Right cardiac atrium (tissue), 5 donors: ENCODE results near the gene TMEM117. TPM values are rescaled to one million over a fixed set of nuclear protein-coding genes. Genes with fewer than 3 reads are reported as not detected.

Source experiments
- ATAC-seq, 2 donors: fragments of 200-7000 bp; cut with Tn5 transposase; one replicate each; pipeline versions ENCODE4 v1.8.0 to v1.9.1; 2020; ENCODE audit warnings: moderate library complexity in 2 of 2, mild to moderate bottlenecking in 1 of 2
- DNase-seq, 3 donors: peaks; one replicate each; pipeline ENCODE4 v3.0.0-alpha.2; 2020
- H3K27ac ChIP-seq: one replicate; pipeline ENCODE4 v1.5.1; 2013; ENCODE audit warnings: mild to moderate bottlenecking, low read length, control low read depth, moderate library complexity
- H3K27me3 ChIP-seq: one replicate; pipeline ENCODE4 v1.6.1; 2013; ENCODE audit not compliant: control insufficient read depth, insufficient read depth
- H3K4me1 ChIP-seq: one replicate; pipeline ENCODE4 v1.6.1; 2013; ENCODE audit warnings: low read length; ENCODE audit not compliant: control insufficient read depth, insufficient read depth
- H3K4me3 ChIP-seq: one replicate; pipeline ENCODE4 v1.5.1; 2013; ENCODE audit warnings: low read length, control low read depth
- H3K9me3 ChIP-seq: one replicate; pipeline ENCODE4 v1.6.1; 2013; ENCODE audit warnings: low read length; ENCODE audit not compliant: control insufficient read depth
- WGBS: extraction: QIAGEN DNeasy Blood & Tissue Kit; methylation state at CpG from one replicate; pipeline ENCODE4 v1.1.7; 2013; 5-methylcytosine and 5-hydroxymethylcytosine counted together
- intact Hi-C, 4 donors: fragments of 100-400 bp; cut with DNase I; formaldehyde crosslinking; loops; one replicate each; pipeline versions ENCODE4 v1.11.0 to v1.14.0; 2022 to 2023
- polyA plus RNA-seq: library from polyadenylated mRNA; stranded (reverse); fragments of 200-250 nt; gene quantifications from one replicate; pipeline ENCODE4 v1.2.3, GENCODE V29; 2013
- total RNA-seq, 4 donors: library from RNA; stranded (reverse); fragmentation: NEBNext Ultra II Directional; extraction: Animal tissue kit (Norgen Biotek cat#: 25700); gene quantifications; one replicate each; pipeline ENCODE4 v1.2.1, GENCODE V29; 2021
- donor health status: healthy with polysubstance abuse.
- donor health status: DM: no; HTN: yes; CAD: no.
- donor health status: DM: no; HTN: no; CAD: no.
- donor health status: DM: no; HTN: yes; CAD: no; lungs with severe emphysema.
- donor health status: DM: yes; HTN: yes; CAD: no.

Gene TMEM117
- total and polyA plus RNA-seq, 5 donors, result 8.0 to 13.0 (median 11.7) TPM

DNA sequence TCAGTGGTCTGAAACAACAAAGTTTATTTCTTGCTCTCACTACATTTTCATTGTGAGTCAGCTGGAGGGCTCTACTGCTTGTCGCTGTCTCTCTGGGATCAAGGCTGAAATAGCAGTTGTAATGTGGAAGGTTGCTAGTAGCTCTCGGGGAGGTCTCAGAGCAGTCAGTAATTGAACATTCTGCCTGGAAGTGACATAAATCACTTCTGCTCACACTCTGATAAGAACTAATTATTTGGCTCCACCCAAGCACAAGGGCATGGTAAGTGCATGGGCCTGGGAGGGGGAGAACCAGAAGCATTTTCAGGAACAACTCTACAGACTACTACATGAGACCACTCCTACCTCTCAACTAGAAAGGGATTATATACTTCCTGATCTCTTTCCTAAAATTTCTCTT, 128.2 kb downstream of the TMEM117 start:
- ATAC-seq, result no peak
- 83% methylated on average over 2 of the region's 2 CpGs for WGBS
- no peaks in the 10 kb centered on the region for H3K4me1 ChIP-seq
- no peak for DNase-seq
- H3K9me3 ChIP-seq, result no peaks in the 10 kb centered on the region
- H3K27ac ChIP-seq, result no peak overlapping the region
- H3K27me3 ChIP-seq, result no peaks in the 10 kb centered on the region
- H3K4me3 ChIP-seq, result no peak overlapping the region
- intact Hi-C loops, result no loop called here

- WGBS, result 53% methylated on average over 3 of the region's 3 CpGs
- no peaks in the 10 kb centered on the region for H3K4me1 ChIP-seq
- no peak overlapping the region for H3K27ac ChIP-seq
- DNase-seq (no peak), ATAC-seq (peak in 1 of 2 donors; percentile 77)
- H3K27me3 ChIP-seq, result no peaks in the 10 kb centered on the region
- intact Hi-C loops, result no loop called here
- H3K9me3 ChIP-seq, result no peaks in the 10 kb centered on the region
- no peak overlapping the region for H3K4me3 ChIP-seq
Observed at GRCh38 chr12:43964961-43965360, 129.1 kb downstream of the TMEM117 start.

DNA sequence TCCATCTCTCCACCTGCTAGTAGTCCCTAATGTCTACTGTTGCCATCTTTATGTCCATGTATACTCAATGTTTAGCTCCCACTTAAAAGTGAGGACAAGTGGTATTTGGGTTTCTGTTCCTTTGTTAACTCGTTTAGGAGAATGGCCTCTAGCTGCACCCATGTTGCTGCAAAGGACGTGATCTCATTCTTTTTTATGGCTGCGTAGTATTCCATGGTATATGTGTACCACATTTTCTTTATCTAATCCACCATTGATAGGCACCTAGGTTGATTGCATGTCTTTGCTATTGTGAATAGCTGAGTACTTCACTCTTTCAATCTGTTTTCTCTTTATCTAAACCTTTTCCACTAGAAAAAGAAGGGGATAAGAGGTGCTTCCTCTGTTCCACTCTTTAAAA, 130.0 kb downstream of the TMEM117 start:
- Histone ChIP-seq H3K27ac (no peak overlapping the region), H3K27me3 (no peaks in the 10 kb centered on the region), H3K4me1 (no peaks in the 10 kb centered on the region), H3K4me3 (no peak overlapping the region), H3K9me3 (no peaks in the 10 kb centered on the region)
- intact Hi-C loops, result no loop called here
- ATAC-seq (no peak), DNase-seq (no peak)
- 90% methylated on average over 3 of the region's 3 CpGs for WGBS

GRCh38 chr12:43968736-43969135, 132.9 kb downstream of the TMEM117 start:
- WGBS, result 80% methylated on average over 4 of the region's 4 CpGs
- H3K27ac ChIP-seq, result no peak overlapping the region
- H3K27me3 ChIP-seq, result no peaks in the 10 kb centered on the region
- no peak for ATAC-seq
- H3K9me3 ChIP-seq, result no peaks in the 10 kb centered on the region
- H3K4me1 ChIP-seq, result no peaks in the 10 kb centered on the region
- H3K4me3 ChIP-seq, result no peak overlapping the region
- intact Hi-C loops, result no loop called here
- DNase-seq, result no peak

DNA sequence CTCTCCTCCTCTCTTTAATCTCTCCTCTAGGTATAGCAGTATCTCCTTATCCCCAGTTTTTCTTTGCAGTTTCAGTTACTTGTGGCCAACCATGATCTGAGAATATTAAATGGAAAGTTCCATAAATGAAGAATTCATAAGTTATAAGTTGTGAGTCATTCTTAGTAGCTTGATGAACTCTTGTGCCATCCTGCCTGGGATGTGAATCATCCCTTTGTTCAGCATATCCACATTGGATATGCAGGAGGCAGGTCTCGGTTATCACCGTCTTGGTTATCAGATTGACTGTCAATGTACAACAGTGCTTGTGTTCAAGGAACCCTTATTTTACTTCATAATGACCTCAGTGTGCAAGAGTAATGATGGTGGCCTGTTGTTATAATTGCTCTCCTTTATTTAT, 134.0 kb downstream of the TMEM117 start:
- ATAC-seq (no peak), DNase-seq (no peak)

DNA sequence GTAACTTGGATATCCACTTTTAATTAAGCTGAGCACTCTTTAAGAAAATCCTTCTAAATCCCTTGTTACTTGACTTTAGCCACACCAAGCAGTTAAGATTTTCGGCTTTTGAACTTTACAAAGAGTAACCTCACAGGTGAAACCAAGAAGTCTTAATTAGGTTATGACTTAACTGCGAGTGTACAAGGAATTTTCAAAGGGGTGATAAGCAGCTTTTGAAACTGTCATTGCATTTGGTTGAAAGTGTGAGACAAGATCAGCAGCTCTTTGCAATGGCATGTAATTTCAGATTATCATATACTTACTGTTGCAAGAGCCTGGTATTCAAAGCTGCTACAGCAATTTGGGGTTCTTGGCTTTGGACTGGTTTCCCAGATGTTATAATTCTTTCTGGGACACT, 137.5 kb downstream of the TMEM117 start:
- WGBS, result 56% methylated on average over 2 of the region's 2 CpGs
- Histone ChIP-seq H3K4me3 (no peak overlapping the region), H3K9me3 (no peaks in the 10 kb centered on the region), H3K27ac (no peak overlapping the region), H3K4me1 (no peaks in the 10 kb centered on the region), H3K27me3 (no peaks in the 10 kb centered on the region)
- DNase-seq (no peak), ATAC-seq (no peak)
- intact Hi-C loops, result no loop called here

More for the DNA sequence above, 134.0 kb downstream of the TMEM117 start:
- WGBS, result 85% methylated on average over 2 of the region's 2 CpGs
- H3K4me1 ChIP-seq, result no peaks in the 10 kb centered on the region
- no peak overlapping the region for H3K4me3 ChIP-seq
- H3K9me3 ChIP-seq, result no peaks in the 10 kb centered on the region
- intact Hi-C loops, result no loop called here
- H3K27me3 ChIP-seq, result no peaks in the 10 kb centered on the region
- H3K27ac ChIP-seq, result no peak overlapping the region

- ATAC-seq (no peak), DNase-seq (no peak)
- no peaks in the 10 kb centered on the region for H3K4me1 ChIP-seq
- intact Hi-C loops, result no loop called here
- 60% methylated on average over 1 of the region's 1 CpG for WGBS
- no peak overlapping the region for H3K27ac ChIP-seq
- no peaks in the 10 kb centered on the region for H3K9me3 ChIP-seq
- H3K4me3 ChIP-seq, result no peak overlapping the region
- H3K27me3 ChIP-seq, result no peaks in the 10 kb centered on the region
Observed at GRCh38 chr12:43973993-43974392, 138.1 kb downstream of the TMEM117 start.

DNA sequence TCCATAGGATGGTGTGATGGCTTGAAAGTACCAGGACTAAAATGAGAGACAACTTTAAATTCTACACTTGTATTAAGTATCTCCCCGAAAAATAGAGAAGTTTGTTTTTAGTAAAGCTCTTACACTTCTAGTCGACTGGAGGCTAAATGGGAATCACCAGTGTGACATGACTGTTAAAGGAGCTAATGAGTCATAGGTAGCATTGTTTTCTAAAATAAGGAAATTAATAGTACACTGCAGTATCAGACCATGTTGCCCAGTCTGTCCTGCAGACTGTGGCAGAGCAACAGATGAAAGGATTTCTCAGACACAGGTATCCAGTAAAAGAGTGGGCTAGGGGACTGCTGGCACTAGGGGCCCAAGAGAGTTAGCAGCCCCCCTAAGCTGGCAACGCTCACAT, 140.1 kb downstream of the TMEM117 start:
- Histone ChIP-seq H3K9me3 (no peaks in the 10 kb centered on the region), H3K4me1 (no peaks in the 10 kb centered on the region), H3K27me3 (no peaks in the 10 kb centered on the region), H3K27ac (no peak overlapping the region), H3K4me3 (no peak overlapping the region)
- intact Hi-C loops, result no loop called here
- no peak for DNase-seq
- ATAC-seq, result no peak
- 86% methylated on average over 3 of the region's 3 CpGs for WGBS

DNA sequence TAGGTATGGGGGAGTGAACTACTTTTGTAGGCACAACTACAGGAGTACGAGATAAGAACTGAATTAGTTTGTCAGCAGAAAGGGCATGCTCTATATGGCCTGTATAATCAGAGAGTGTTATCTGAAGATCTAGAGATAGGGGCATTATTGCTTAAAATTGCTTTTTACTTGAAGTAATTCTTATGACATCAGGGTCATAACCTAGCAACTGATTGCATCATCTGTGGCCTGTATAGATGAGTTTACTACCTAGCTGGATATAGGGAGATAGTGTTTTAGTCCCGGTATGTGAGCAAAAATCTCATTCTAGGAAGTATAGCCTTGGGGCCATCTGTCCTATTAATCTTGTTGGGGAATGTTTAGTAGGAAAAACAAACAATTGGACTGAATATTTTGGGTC, 142.7 kb downstream of the TMEM117 start:
- intact Hi-C loops, result no loop called here
- Histone ChIP-seq H3K4me1 (no peaks in the 10 kb centered on the region), H3K27ac (no peak overlapping the region), H3K4me3 (no peak overlapping the region), H3K9me3 (no peaks in the 10 kb centered on the region), H3K27me3 (no peaks in the 10 kb centered on the region)
- WGBS, result 92% methylated on average over 2 of the region's 2 CpGs
- DNase-seq, result no peak
- ATAC-seq, result no peak

DNA sequence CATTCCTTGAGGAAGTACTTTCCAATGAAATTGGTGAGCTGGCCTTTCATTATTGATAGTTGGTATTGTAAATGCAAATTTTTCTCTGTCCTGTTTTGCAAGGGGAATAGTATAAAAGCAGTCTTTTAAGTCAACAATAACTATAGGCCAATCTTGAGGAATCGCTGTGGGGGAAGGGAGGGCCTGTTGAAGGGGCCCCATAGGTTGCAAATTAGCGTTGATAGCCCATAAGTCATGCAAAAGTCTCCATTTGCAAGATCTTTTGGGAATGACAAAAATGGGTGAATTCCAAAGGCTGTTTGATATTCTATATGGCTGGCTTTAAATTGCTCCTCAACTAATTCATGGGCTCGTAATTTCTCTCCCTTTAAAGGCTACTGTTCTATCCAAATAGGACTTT, 143.6 kb downstream of the TMEM117 start:
- Histone ChIP-seq H3K9me3 (no peaks in the 10 kb centered on the region), H3K4me1 (no peaks in the 10 kb centered on the region), H3K27me3 (no peaks in the 10 kb centered on the region), H3K27ac (no peak overlapping the region), H3K4me3 (no peak overlapping the region)
- DNase-seq, result no peak
- intact Hi-C loops, result no loop called here
- no peak for ATAC-seq
- WGBS, result 91% methylated on average over 3 of the region's 3 CpGs

DNA sequence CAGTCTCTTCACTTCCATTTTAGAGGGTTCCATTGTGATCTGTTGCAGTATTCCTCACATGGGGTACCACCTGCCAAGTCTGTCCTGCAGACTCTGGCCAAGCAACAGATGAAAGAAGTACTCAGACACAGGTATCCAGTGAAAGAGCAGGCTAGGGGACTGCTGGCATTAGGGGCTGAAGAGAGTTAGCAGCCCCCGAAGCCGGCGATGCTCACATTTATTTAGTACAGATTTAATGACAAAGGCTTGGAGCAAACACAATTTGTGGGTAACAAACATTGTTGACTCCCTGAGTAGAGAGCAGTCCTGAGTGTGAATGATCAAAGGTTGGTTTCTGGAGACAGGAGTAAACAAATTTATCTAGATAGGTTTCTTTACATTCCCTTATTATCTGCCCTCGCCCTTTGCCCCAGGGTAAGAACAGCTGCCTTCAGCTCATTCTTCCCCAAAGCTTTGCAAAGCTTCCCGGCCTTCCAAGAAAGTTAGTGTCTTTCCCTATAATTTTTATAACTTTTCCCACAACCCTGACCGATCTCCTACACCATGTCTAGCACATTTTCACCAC, 144.8 kb downstream of the TMEM117 start:
- no peaks in the 10 kb centered on the region for H3K4me1 ChIP-seq
- no peak for ATAC-seq
- H3K4me3 ChIP-seq, result no peak overlapping the region
- H3K27ac ChIP-seq, result no peak overlapping the region
- DNase-seq, result no peak
- no peaks in the 10 kb centered on the region for H3K9me3 ChIP-seq
- WGBS, result 97% methylated on average over 6 of the region's 6 CpGs
- no peaks in the 10 kb centered on the region for H3K27me3 ChIP-seq
- intact Hi-C loops, result no loop called here

GRCh38 chr12:43981726-43982125, 145.8 kb downstream of the TMEM117 start:
- H3K9me3 ChIP-seq, result no peaks in the 10 kb centered on the region
- no peak for DNase-seq
- no peak for ATAC-seq
- no peak overlapping the region for H3K27ac ChIP-seq
- intact Hi-C loops, result no loop called here
- H3K4me1 ChIP-seq, result no peaks in the 10 kb centered on the region
- no peak overlapping the region for H3K4me3 ChIP-seq
- no peaks in the 10 kb centered on the region for H3K27me3 ChIP-seq
